ENCODE data around the gene SEMA3C. TPM values are rescaled to one million over a fixed set of nuclear protein-coding genes. Genes with fewer than 3 reads are reported as not detected.

SEMA3C gene
- total RNA-seq, 1 donor from 2014 or later: 496 TPM

DNA sequence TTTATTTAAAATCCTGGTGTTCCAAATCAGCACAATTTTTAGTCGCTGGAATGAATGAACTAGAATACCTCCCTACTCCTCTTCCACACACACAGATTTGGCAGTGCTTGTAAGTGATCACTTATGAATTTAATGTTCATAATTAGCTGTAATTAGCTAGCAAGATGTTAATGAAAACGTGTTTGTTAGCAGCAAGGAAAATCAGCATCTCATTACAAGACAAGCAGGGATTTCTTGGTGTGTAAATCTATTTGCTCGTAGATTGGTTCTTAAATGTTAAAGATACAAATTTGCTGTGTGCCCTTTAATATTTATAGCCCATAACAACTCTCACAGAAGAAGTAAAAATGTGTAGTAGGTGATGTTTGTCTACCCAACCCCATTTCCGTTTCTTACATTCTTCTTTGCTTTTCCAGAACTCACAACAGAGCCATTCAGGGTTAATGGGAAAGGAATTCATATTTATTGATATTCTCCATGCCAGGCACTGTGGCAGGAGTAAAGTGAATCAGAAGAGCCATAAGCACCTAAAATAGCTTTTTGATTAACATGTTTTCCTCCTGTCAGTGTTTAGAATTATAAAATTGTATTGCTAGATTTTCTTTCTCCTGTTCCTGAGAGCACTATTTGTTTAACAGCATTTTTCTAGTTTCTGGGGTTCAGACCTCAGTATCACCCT is 49.6 kb downstream of the SEMA3C start:
- H3K36me3 Mint-ChIP-seq: peaks cover 25% of the 10 kb centered on the region

DNA sequence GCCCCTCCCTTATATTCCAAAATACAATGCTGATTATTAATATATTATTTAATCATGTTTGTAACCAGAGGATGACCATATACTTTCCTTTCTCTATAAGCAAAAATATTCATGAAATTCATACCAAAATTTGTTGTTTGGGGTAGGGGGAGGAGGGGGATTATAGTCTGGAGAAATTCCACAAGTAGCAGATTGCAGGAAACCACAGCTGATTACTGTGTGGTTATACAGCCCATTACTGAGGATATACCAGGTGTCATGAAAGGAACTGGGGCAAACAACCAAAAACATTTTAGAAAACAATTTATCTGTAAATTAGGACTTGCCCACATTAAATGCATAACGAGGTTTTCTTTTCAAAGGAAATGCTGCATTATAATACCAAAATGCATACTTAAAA is 50.3 kb downstream of the SEMA3C start:
- Mint-ChIP-seq H3K9me3 (peaks cover 3% of the 10 kb centered on the region), H3K4me3 (no peak overlapping the region), H3K4me1 (peaks cover 31% of the 10 kb centered on the region), H3K27ac (no peak overlapping the region), H3K27me3 (ENCODE audit: low read depth) (no peaks in the 10 kb centered on the region), H3K36me3 (peaks cover 23% of the 10 kb centered on the region)
- no peak for DNase-seq (ENCODE audit: low spot score in 2 of 2, unreplicated experiment in 2 of 2)
- TF ChIP-seq, protein P1, sequence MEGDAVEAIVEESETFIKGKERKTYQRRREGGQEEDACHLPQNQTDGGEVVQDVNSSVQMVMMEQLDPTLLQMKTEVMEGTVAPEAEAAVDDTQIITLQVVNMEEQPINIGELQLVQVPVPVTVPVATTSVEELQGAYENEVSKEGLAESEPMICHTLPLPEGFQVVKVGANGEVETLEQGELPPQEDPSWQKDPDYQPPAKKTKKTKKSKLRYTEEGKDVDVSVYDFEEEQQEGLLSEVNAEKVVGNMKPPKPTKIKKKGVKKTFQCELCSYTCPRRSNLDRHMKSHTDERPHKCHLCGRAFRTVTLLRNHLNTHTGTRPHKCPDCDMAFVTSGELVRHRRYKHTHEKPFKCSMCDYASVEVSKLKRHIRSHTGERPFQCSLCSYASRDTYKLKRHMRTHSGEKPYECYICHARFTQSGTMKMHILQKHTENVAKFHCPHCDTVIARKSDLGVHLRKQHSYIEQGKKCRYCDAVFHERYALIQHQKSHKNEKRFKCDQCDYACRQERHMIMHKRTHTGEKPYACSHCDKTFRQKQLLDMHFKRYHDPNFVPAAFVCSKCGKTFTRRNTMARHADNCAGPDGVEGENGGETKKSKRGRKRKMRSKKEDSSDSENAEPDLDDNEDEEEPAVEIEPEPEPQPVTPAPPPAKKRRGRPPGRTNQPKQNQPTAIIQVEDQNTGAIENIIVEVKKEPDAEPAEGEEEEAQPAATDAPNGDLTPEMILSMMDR (IDR thresholded peaks at IDR 0.05; ENCODE audit: unreplicated experiment): no peak

More for the DNA sequence above, 49.6 kb downstream of the SEMA3C start:
- Mint-ChIP-seq H3K4me3 (no peak overlapping the region), H3K27me3 (ENCODE audit: low read depth) (no peaks in the 10 kb centered on the region), H3K9me3 (no peaks in the 10 kb centered on the region), H3K4me1 (peaks cover 37% of the 10 kb centered on the region), H3K27ac (peak overlapping the region; percentile 78)
- TF ChIP-seq, protein P1 (IDR thresholded peaks at IDR 0.05; ENCODE audit: unreplicated experiment): no peak
- DNase-seq (ENCODE audit: low spot score in 2 of 2, unreplicated experiment in 2 of 2): no peak

DNA sequence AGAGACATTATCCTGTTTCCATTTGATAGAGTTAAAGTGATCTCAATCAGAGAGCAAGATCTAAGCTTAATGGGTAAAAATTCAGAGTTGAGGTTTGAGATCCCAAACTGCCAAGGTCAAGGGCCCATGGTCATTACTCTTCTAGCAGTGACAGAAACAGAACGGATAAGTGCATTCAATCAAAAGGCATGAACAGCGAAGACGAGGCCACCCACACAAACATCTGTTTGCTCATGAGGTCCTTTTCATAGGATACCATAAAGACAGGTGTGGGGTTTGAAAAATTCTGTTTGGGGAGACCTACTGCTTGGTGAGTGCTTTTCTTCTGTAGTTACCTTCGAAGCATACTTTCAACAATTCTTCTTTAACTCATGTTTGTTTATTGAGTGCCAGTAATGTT is 58.3 kb downstream of the SEMA3C start:
- Mint-ChIP-seq H3K36me3 (peaks cover 30% of the 10 kb centered on the region), H3K4me1 (peaks cover 42% of the 10 kb centered on the region), H3K9me3 (peaks cover 16% of the 10 kb centered on the region), H3K4me3 (no peak overlapping the region), H3K27ac (peak overlapping the region; percentile 64), H3K27me3 (ENCODE audit: low read depth) (no peaks in the 10 kb centered on the region)
- no peak for DNase-seq (ENCODE audit: low spot score in 2 of 2, unreplicated experiment in 2 of 2)
- TF ChIP-seq, protein P1 (IDR thresholded peaks at IDR 0.05; ENCODE audit: unreplicated experiment): no peak

DNA sequence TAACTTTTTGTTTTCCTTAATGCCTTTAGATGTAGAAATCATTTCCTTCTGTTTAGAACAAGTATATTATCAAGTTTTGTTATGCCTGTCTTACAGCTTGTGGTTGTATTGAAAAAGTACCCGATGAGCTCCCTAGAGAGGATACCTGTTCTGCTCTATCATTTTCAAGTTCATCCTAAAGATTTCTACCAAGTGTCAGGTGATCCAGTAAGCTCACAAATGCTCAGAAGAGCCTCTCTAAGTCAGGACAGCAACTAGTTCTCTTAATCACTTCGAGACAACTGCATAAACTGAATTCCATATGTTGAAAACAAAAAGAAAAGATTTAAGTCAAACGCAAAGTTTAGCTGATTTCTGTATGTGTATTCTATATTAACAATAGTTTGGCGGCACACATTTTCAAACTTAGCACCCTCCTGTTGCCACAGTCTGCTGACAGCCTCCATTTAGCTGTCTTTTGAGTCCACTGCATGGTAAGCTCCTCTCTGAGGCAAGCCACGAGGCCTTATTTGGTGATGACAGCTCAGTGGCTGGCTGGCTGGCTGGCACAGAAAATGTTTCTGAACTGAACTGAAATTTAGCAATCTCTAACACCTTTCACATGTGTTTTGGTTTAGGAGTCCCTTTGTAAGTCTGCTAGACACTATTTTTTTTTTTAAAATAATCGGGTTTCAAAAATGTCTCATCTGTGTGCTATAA is 59.4 kb downstream of the SEMA3C start:
- DNase-seq (ENCODE audit: low spot score in 2 of 2, unreplicated experiment in 2 of 2): no peak
- TF ChIP-seq, protein P1 (IDR thresholded peaks at IDR 0.05; ENCODE audit: unreplicated experiment): no peak
- H3K4me3 Mint-ChIP-seq: no peak overlapping the region
- peaks cover 16% of the 10 kb centered on the region for H3K9me3 Mint-ChIP-seq
- peaks cover 42% of the 10 kb centered on the region for H3K4me1 Mint-ChIP-seq
- H3K36me3 Mint-ChIP-seq: peaks cover 21% of the 10 kb centered on the region
- H3K27me3 Mint-ChIP-seq (ENCODE audit: low read depth): no peaks in the 10 kb centered on the region
- H3K27ac Mint-ChIP-seq: peak overlapping the region; percentile 89

DNA sequence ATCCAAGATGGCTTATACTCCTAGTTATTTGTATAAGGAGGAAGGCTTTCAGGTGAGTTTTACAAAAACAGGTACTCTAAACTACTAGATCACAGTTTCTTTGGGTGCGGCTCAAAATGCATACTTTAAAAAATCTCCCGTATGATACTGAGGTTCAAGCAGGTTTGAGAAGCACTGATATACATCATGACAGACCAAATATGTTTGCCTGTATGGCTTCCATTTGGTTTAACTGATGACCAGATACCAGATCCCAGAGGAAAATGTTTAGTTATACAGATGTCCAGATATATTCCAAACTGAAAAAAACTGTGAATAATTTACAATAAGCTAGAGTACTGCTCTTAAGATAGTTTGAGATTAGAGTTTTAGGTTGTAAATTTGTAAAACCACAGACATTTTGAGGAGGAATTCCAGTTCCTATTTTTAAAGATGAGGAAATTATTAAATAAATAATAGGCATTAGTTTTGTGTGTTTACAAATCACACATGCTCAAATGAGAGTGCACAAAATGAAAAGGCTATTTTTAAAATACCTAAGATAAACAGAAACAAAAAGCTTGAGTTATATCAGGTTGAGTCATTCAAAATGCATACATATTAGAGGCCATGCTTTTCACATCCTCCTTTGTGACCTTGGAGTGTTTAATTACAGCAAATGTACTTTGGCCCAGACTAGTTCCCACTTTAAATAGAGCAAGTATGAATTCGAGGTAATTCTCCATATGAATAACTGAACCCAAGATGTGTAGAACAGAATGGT is 60.5 kb downstream of the SEMA3C start:
- Mint-ChIP-seq H3K4me1 (peaks cover 42% of the 10 kb centered on the region), H3K27me3 (ENCODE audit: low read depth) (no peaks in the 10 kb centered on the region), H3K36me3 (peaks cover 18% of the 10 kb centered on the region), H3K9me3 (peaks cover 15% of the 10 kb centered on the region), H3K27ac (peak overlapping the region; percentile 89), H3K4me3 (no peak overlapping the region)
- TF ChIP-seq, protein P1 (IDR thresholded peaks at IDR 0.05; ENCODE audit: unreplicated experiment): no peak
- DNase-seq (ENCODE audit: low spot score in 2 of 2, unreplicated experiment in 2 of 2): no peak
